MG63 (cell line): Measurements from ENCODE around the gene LARP1. TPM values are rescaled to one million over a fixed set of nuclear protein-coding genes. Genes with fewer than 3 reads are reported as not detected.

Experiments
- total RNA-seq: library from RNA; depleted of rRNA; stranded (reverse); fragments of >200 nt; shearing (Covaris generic); gene quantifications from 2 replicates; pipeline ENCODE4 v1.2.3, GENCODE V29; 2014; ENCODE audit warnings: low replicate concordance; rRNA removed

Gene LARP1
- total RNA-seq, 1 experiment from 2014 or later, result 36.5 TPM

Other genes starting within 250 kb of the LARP1 start
- 0.54 TPM in 1 of 2 replicates, not detected in the other for gene FAXDC2, start 95.2 kb downstream of the LARP1 start, total RNA-seq
- gene CNOT8, start 103.2 kb downstream of the LARP1 start, total RNA-seq, result 67.0 and 70.7 TPM in 2 replicates
- gene GEMIN5, start 182.8 kb downstream of the LARP1 start, total RNA-seq, result 36.9 and 39.6 TPM in 2 replicates
- 57.4 and 104 TPM in 2 replicates for gene MRPL22, start 185.7 kb downstream of the LARP1 start, total RNA-seq